Stimulated activated effector memory CD8-positive, alpha-beta T cell treated with anti-CD3 and anti-CD28 coated beads, Interleukin-12 subunit alpha, Interleukin-12 subunit beta, amount 100 ng/mL, for 72 hours (primary cell): ENCODE measurements around the gene SRPK2.
A peak's percentile ranks its signal among the peaks of the same experiment; 100 is the strongest.
"Not testable (repeated sequence)": the region's sequence is repeated elsewhere in the genome, so short reads cannot be mapped to it uniquely, and the experiment has no call there.

ENCODE experiments used
- ATAC-seq: fragments of 150-1000 bp; cut with Tn5 transposase; 2 replicates; pipeline ENCODE4 v1.10.0; 2021
- DNase-seq, 2 donors: peaks; one replicate each; pipeline ENCODE4 v3.0.0; 2021 to 2022; ENCODE audit warnings: low spot score in 2 of 2
- H3K27ac Mint-ChIP-seq: one replicate; pipeline ENCODE4 v1.8.0; 2022; ENCODE audit warnings: mild to moderate bottlenecking, mixed read lengths
- H3K36me3 Mint-ChIP-seq: one replicate; pipeline ENCODE4 v1.8.0; 2022; ENCODE audit warnings: mild to moderate bottlenecking, mixed read lengths
- H3K4me1 Mint-ChIP-seq: one replicate; pipeline ENCODE4 v1.8.0; 2022; ENCODE audit warnings: mixed read lengths
- H3K4me3 Mint-ChIP-seq: one replicate; pipeline ENCODE4 v1.8.0; 2022; ENCODE audit warnings: mild to moderate bottlenecking, mixed read lengths
- H3K9me3 Mint-ChIP-seq: one replicate; pipeline ENCODE4 v1.8.0; 2022; ENCODE audit warnings: mixed read lengths

Gene SRPK2

GRCh38 chr7:105354383-105354782 is 34.3 kb downstream of the SRPK2 start:
- no peak for DNase-seq

GRCh38 chr7:105353752-105354328 is 34.9 kb downstream of the SRPK2 start:
- DNase-seq (peak in 1 of 2 donors; percentile 51), ATAC-seq (no peak)
- H3K27ac Mint-ChIP-seq = peak overlapping the region; percentile 82
- H3K4me3 Mint-ChIP-seq = peak overlapping the region; percentile 43
- no peaks in the 10 kb centered on the region for H3K36me3 Mint-ChIP-seq
- peaks cover 62% of the 10 kb centered on the region for H3K4me1 Mint-ChIP-seq
- H3K9me3 Mint-ChIP-seq = no peaks in the 10 kb centered on the region

More at GRCh38 chr7:105354383-105354782, 34.3 kb downstream of the SRPK2 start:
- Mint-ChIP-seq H3K27ac (peak overlapping the region; percentile 82), H3K36me3 (no peaks in the 10 kb centered on the region), H3K4me3 (peak overlapping the region; percentile 43), H3K4me1 (peaks cover 62% of the 10 kb centered on the region), H3K9me3 (no peaks in the 10 kb centered on the region)
- ATAC-seq = no peak

DNA sequence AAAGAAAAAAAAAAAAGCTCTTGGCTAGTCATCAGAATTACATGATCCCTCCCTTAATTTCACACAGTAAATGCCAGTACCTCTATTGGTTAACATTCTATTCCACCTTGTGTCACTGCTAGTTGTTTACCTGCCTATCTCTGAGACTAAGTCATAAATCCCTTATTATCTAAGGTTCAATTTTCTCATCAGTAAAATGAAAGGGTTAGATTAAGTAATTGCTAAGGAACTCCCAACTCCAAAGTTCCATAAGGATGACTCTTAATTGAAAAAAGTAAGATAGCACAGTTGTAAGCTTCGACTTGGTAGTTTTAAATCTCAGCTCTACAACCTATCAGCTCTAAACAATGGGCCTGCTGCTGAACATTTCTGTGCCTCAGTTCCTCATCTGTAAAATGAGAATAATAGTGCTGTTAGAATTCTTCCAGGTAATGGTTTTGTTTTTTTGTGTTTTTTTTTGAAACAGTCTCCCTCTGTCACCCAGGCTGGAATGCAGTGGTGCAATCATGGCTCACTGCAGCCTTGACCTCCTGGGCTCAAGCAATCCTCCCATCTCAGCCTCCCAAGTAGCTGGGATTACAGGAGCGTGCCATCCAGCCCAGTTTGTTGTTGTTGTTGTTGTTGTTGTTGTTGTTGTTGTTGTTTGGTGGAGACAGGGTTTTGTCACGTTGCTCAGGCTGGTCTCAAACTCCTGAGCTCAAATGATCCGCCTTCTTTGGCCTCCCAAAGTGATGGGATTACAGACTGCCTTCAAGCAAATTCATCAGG is 35.6 kb downstream of the SRPK2 start:
- H3K4me1 Mint-ChIP-seq = peaks cover 55% of the 10 kb centered on the region
- no peaks in the 10 kb centered on the region for H3K9me3 Mint-ChIP-seq
- H3K27ac Mint-ChIP-seq = peak overlapping the region; percentile 93
- DNase-seq = no peak
- ATAC-seq = no peak
- H3K4me3 Mint-ChIP-seq = peak overlapping the region; percentile 51
- no peaks in the 10 kb centered on the region for H3K36me3 Mint-ChIP-seq

GRCh38 chr7:105352018-105352612 is 36.6 kb downstream of the SRPK2 start:
- no peaks in the 10 kb centered on the region for H3K9me3 Mint-ChIP-seq
- peak overlapping the region; percentile 51 for H3K4me3 Mint-ChIP-seq
- peaks cover 55% of the 10 kb centered on the region for H3K4me1 Mint-ChIP-seq
- peak overlapping the region; percentile 93 for H3K27ac Mint-ChIP-seq
- DNase-seq = peak; percentile 22 to 67
- no peaks in the 10 kb centered on the region for H3K36me3 Mint-ChIP-seq
- ATAC-seq = peak; percentile 92

DNA sequence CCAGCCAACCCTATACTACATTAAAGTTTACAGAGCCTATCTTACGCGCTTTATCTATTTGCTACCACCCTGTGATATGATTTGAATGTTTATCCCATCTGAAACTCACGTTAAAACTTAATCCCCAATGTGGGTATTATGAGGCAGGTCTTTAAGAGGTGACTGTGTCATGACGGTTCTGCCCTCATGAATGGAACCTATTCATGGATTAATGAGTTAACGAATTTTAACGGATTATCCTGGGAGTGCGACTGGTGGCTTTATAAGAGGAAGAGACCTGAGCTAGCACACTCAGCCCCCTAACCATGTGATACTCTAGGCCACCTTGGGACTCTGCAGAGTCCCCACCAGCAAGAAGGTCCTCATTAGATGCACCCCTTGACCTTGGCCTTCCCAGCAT is 37.8 kb downstream of the SRPK2 start:
- DNase-seq (no peak), ATAC-seq (no peak)
- H3K27ac Mint-ChIP-seq = peak overlapping the region; percentile 93
- no peaks in the 10 kb centered on the region for H3K9me3 Mint-ChIP-seq
- no peaks in the 10 kb centered on the region for H3K36me3 Mint-ChIP-seq
- no peak overlapping the region for H3K4me3 Mint-ChIP-seq
- H3K4me1 Mint-ChIP-seq = peaks cover 63% of the 10 kb centered on the region

DNA sequence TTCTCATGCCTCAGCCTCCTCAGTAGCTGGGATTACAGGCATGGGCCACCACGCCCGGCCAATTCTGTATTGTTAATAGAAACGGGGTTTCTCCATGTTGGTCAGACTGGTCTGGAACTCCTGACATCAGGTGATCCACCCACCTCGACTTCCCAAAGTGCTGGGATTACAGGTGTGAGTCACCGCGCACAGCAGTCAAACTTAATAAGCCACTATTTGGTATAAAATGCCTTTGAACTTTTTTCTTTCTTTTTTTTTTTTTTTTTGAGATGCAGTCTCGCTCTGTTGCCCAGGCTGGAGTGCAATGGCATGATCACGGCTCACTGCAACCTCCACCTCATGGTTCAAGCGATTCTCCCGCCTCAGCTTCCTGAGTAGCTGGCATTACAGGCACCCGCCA is 40.5 kb downstream of the SRPK2 start:
- H3K9me3 Mint-ChIP-seq, ATAC-seq, DNase-seq, H3K4me3 Mint-ChIP-seq, H3K27ac Mint-ChIP-seq, H3K36me3 Mint-ChIP-seq: not testable (repeated sequence)
- peaks cover 54% of the 10 kb centered on the region for H3K4me1 Mint-ChIP-seq

- peak overlapping the region; percentile 36 for H3K4me3 Mint-ChIP-seq
Observed at GRCh38 chr7:105346593-105347322, 42.0 kb downstream of the SRPK2 start.

GRCh38 chr7:105346138-105346537 is 42.6 kb downstream of the SRPK2 start:
- Mint-ChIP-seq H3K4me1 (peaks cover 44% of the 10 kb centered on the region), H3K4me3 (peak overlapping the region; percentile 36), H3K27ac (no peak overlapping the region), H3K36me3 (no peaks in the 10 kb centered on the region), H3K9me3 (no peaks in the 10 kb centered on the region)
- DNase-seq = no peak
- ATAC-seq = peak; percentile 43

More at GRCh38 chr7:105346593-105347322, 42.0 kb downstream of the SRPK2 start:
- Mint-ChIP-seq H3K36me3 (no peaks in the 10 kb centered on the region), H3K4me1 (peaks cover 49% of the 10 kb centered on the region), H3K9me3 (no peaks in the 10 kb centered on the region), H3K27ac (peak overlapping the region; percentile 12)
- no peak for DNase-seq
- ATAC-seq = peak; percentile 65

DNA sequence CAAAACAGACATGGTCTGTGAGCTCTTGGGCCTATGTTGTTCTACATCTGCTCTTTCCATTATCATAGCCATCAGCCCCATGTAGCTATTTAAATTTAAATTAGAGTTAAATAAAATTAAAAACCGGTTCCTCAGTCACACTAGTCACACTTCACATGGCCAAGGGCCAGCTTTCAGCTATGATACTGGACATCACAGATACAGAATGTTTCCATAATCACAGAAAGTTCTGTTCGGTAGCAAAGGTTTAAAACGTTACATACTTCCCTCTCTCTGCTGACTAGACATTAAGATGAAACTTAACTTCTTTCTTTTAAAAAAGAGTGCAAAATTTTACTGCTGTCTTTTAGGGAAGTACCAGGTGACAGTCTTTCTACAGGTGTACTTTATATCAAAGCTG is 43.0 kb downstream of the SRPK2 start:
- H3K27ac Mint-ChIP-seq = peak overlapping the region; percentile 68
- H3K36me3 Mint-ChIP-seq = no peaks in the 10 kb centered on the region
- peaks cover 39% of the 10 kb centered on the region for H3K4me1 Mint-ChIP-seq
- ATAC-seq = no peak
- H3K4me3 Mint-ChIP-seq = peak overlapping the region; percentile 36
- no peaks in the 10 kb centered on the region for H3K9me3 Mint-ChIP-seq
- DNase-seq = no peak

- Mint-ChIP-seq H3K9me3 (no peaks in the 10 kb centered on the region), H3K36me3 (no peaks in the 10 kb centered on the region), H3K4me3 (peak overlapping the region; percentile 16), H3K4me1 (peaks cover 41% of the 10 kb centered on the region), H3K27ac (peak overlapping the region; percentile 68)
- DNase-seq (no peak), ATAC-seq (peak; percentile 70)
Observed at GRCh38 chr7:105345003-105345402, 43.7 kb downstream of the SRPK2 start.

DNA sequence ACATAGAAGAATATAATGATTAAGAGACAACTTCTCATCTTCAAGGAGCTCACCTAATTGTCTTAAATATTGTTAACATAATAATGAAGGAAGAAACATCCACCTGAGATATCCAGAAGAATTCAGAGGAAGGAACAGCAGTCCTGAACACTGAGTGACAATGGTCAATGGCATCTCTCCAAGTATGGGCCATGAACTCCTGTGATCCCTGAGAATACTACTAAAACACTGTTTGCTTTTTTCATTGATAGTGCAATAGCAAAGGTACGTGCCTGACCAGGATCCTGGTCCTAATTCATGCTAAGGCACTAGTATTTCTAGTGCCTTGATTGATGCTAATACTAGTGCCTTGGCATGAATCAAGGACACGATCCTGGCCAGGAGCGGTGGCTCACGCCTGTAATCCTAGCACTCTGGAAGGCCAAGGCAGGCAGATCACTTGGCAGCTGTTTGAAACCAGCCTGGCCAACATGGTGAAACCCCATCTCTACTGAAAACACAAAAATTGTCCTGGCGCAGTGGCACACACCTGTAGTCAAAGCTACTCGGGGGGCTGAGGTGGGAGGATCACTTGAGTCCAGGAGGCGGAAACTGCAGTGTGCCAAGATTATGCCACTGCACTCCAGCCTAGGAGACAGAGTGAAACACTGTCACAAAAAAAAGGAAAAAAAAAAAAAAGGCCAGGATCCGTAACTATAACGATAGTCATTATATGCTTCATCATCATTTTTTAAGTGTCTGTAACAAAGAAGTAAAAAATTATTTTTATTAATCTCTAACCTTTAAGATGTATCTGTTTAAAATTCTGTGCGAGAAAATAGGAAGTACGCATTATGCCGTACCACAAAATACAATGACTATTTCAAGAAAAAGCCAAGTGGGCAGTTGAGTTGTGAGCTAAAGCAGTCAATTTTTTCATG is 49.1 kb downstream of the SRPK2 start:
- H3K9me3 Mint-ChIP-seq = no peaks in the 10 kb centered on the region
- peaks cover 16% of the 10 kb centered on the region for H3K4me1 Mint-ChIP-seq
- H3K36me3 Mint-ChIP-seq = no peaks in the 10 kb centered on the region
- peak overlapping the region; percentile 23 for H3K27ac Mint-ChIP-seq
- no peak for DNase-seq
- no peak overlapping the region for H3K4me3 Mint-ChIP-seq
- no peak for ATAC-seq

DNA sequence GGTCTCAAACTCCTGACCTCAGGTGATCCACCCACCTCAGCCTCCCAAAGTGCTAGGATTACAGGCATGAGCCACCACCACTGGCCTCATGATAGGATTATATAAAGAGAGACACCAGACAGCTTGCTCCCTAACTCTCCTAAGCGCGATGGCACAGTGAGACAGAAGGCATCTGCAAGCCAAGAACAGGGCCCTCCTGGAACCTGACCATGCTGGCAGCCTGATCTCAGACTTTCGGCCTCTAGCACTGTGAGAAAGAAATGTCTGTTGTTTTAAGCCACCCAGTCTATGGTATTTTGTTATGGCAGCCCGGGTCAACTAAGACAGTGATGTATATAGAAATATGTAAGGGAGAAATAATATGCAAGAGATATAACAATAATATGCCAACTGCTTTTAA is 51.2 kb downstream of the SRPK2 start:
- no peaks in the 10 kb centered on the region for H3K36me3 Mint-ChIP-seq
- DNase-seq (no peak), ATAC-seq (no peak)
- no peaks in the 10 kb centered on the region for H3K9me3 Mint-ChIP-seq
- peaks cover 9% of the 10 kb centered on the region for H3K4me1 Mint-ChIP-seq
- no peak overlapping the region for H3K4me3 Mint-ChIP-seq
- peak overlapping the region; percentile 60 for H3K27ac Mint-ChIP-seq

DNA sequence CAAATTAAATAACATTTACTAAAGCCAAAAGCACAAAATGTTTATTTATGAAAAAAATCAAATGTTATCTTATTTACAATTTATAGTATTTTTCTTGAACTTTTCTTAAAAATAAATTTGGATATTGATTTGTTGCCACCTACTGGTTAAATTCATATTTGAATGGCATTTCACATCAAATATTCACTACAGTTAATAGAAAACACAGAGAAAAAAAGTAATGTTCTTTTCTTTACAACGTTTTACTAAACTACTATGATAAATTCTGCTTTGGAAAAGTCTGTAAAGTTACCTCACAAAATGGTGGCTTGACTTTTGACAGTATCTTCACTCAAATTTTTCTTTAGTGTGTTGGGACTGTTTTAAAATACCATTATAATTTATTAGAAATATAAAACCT is 52.7 kb downstream of the SRPK2 start:
- no peak overlapping the region for H3K27ac Mint-ChIP-seq
- H3K36me3 Mint-ChIP-seq = no peaks in the 10 kb centered on the region
- no peak overlapping the region for H3K4me3 Mint-ChIP-seq
- DNase-seq (no peak), ATAC-seq (no peak)
- no peaks in the 10 kb centered on the region for H3K9me3 Mint-ChIP-seq
- peaks cover 18% of the 10 kb centered on the region for H3K4me1 Mint-ChIP-seq

DNA sequence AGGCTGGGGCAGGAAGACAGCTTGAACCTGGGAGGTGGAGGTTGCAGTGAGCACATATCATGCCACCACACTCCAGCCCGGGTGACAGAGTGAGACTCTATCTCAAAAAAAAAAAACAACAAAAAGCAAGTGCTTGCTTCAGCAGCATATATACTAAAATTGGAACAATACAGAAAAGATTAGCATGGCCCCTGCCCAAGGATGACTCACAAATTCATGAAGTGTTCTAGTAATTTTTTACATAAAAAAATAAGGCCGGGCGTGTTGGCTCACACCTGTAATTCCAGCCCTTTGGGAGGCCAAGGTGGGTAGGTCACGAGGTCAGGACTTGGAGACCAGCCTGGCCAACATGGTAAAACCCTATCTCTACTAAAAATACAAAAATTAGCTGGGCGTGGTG is 56.1 kb downstream of the SRPK2 start:
- H3K4me3 Mint-ChIP-seq = not testable (repeated sequence)
- H3K27ac Mint-ChIP-seq = peak overlapping the region; percentile 17

More for the DNA sequence above, 56.1 kb downstream of the SRPK2 start:
- H3K4me1 Mint-ChIP-seq = peaks cover 21% of the 10 kb centered on the region
- H3K9me3 Mint-ChIP-seq, ATAC-seq, H3K36me3 Mint-ChIP-seq: not testable (repeated sequence)
- DNase-seq = peak in 1 of 2 donors; percentile 26
